ENCODE measurements around the gene FAM117B. TPM values are rescaled to one million over a fixed set of nuclear protein-coding genes. Genes with fewer than 3 reads are reported as not detected.

FAM117B gene
- total RNA-seq, 1 donor: 1.7 TPM

- H3K4me3 ChIP-seq (ENCODE audit: low read depth, low read length): no peak overlapping the region
- no peak for TF ChIP-seq CTCF (IDR thresholded peaks at IDR 0.05; ENCODE audit: insufficient read depth, low read depth, low read length)
- no peak for DNase-seq (ENCODE audit: low read depth)
These were observed 179.5 kb downstream of the FAM117B start for GRCh38 chr2:202814226-202814625.

GRCh38 chr2:202815548-202816360 is 181.0 kb downstream of the FAM117B start:
- no peak overlapping the region for H3K4me3 ChIP-seq (ENCODE audit: low read depth, low read length)
- DNase-seq (ENCODE audit: low read depth): peak; percentile 61
- no peak for TF ChIP-seq CTCF (IDR thresholded peaks at IDR 0.05; ENCODE audit: insufficient read depth, low read depth, low read length)

GRCh38 chr2:202817771-202818170 is 183.0 kb downstream of the FAM117B start:
- TF ChIP-seq CTCF (IDR thresholded peaks at IDR 0.05; ENCODE audit: insufficient read depth, low read depth, low read length): no peak
- DNase-seq (ENCODE audit: low read depth): no peak

GRCh38 chr2:202818321-202818720 is 183.6 kb downstream of the FAM117B start:
- H3K4me3 ChIP-seq (ENCODE audit: low read depth, low read length): no peak overlapping the region
- DNase-seq (ENCODE audit: low read depth): no peak
- TF ChIP-seq CTCF (IDR thresholded peaks at IDR 0.05; ENCODE audit: insufficient read depth, low read depth, low read length): no peak

More at GRCh38 chr2:202817771-202818170, 183.0 kb downstream of the FAM117B start:
- H3K4me3 ChIP-seq (ENCODE audit: low read depth, low read length): no peak overlapping the region

Small RNA genes within 50 kb of the gene (small RNA-seq; reads per million reads assigned to genes)
- not detected for gene MTND4LP17

Other genes starting within 250 kb of the FAM117B start
- gene ICA1L, start 236.8 kb downstream of the FAM117B start, total RNA-seq: 3.5 and 4.8 TPM in 2 replicates